KOPT-K1 (cell line): Measurements from ENCODE around the gene CBFA2T3.
A peak's percentile ranks its signal among the peaks of the same experiment; 100 is the strongest.

ENCODE experiments used
- H3K27ac ChIP-seq: fragments of 200-600 bp; sonication (generic); 2 replicates; pipeline ENCODE4 v1.5.1; 2016; ENCODE audit warnings: antibody characterized with exemption, mild to moderate bottlenecking, low read depth, low read length; ENCODE audit not compliant: poor library complexity, severe bottlenecking
- H3K36me3 ChIP-seq: fragments of 200-600 bp; sonication (generic); 2 replicates; pipeline ENCODE4 v1.5.1; 2017; ENCODE audit warnings: antibody characterized with exemption, mild to moderate bottlenecking, low read length, moderate library complexity; ENCODE audit not compliant: insufficient read depth
- H3K9me3 ChIP-seq: fragments of 200-600 bp; sonication (generic); 2 replicates; pipeline ENCODE4 v1.5.1; 2017; ENCODE audit warnings: antibody characterized with exemption, low read length, mild to moderate bottlenecking; ENCODE audit not compliant: insufficient read depth, poor library complexity, severe bottlenecking

The CBFA2T3 gene

GRCh38 chr16:88868974-88869672 lies 107.9 kb downstream of the CBFA2T3 start:
- no peaks in the 10 kb centered on the region for H3K9me3 ChIP-seq
- peaks cover 2% of the 10 kb centered on the region; the same call in 1 of the 2 replicates for H3K36me3 ChIP-seq
- H3K27ac ChIP-seq: no peak overlapping the region

- H3K9me3 ChIP-seq: no peaks in the 10 kb centered on the region
- no peaks in the 10 kb centered on the region for H3K36me3 ChIP-seq
- H3K27ac ChIP-seq: no peak overlapping the region
Measured at GRCh38 chr16:88867581-88868246, 109.3 kb downstream of the CBFA2T3 start.

- Histone ChIP-seq H3K27ac (no peak within 1 kb of the TSS), H3K9me3 (no peaks in the 10 kb centered on the region), H3K36me3 (peaks cover 2% of the 10 kb centered on the region; the same call in 1 of the 2 replicates)
Measured at GRCh38 chr16:88866151-88866920, 110.7 kb downstream of the CBFA2T3 start, which contains the start of gene PABPN1L. PABPN1L (minus strand) TSS chr16:88866660; CDS start chr16:88866606, 54 bp downstream.

- H3K9me3 ChIP-seq: no peaks in the 10 kb centered on the region
- peaks cover 8% of the 10 kb centered on the region for H3K36me3 ChIP-seq
- H3K27ac ChIP-seq: no peak overlapping the region
Measured at GRCh38 chr16:88865742-88866141, 111.3 kb downstream of the CBFA2T3 start.

- no peak overlapping the region for H3K27ac ChIP-seq
- no peaks in the 10 kb centered on the region for H3K9me3 ChIP-seq
- peaks cover 13% of the 10 kb centered on the region for H3K36me3 ChIP-seq
Measured at GRCh38 chr16:88865310-88865709, 111.7 kb downstream of the CBFA2T3 start.

- Histone ChIP-seq H3K27ac (no peak overlapping the region), H3K36me3 (peaks cover 21% of the 10 kb centered on the region)
Measured at GRCh38 chr16:88864521-88864920, 112.5 kb downstream of the CBFA2T3 start.

GRCh38 chr16:88864099-88864498 lies 112.9 kb downstream of the CBFA2T3 start:
- H3K27ac ChIP-seq: no peak overlapping the region
- no peaks in the 10 kb centered on the region for H3K9me3 ChIP-seq
- H3K36me3 ChIP-seq: peaks cover 25% of the 10 kb centered on the region

More at GRCh38 chr16:88864521-88864920, 112.5 kb downstream of the CBFA2T3 start:
- H3K9me3 ChIP-seq: no peaks in the 10 kb centered on the region

GRCh38 chr16:88863426-88863825 lies 113.6 kb downstream of the CBFA2T3 start:
- no peak overlapping the region for H3K27ac ChIP-seq
- no peaks in the 10 kb centered on the region for H3K9me3 ChIP-seq
- peaks cover 30% of the 10 kb centered on the region for H3K36me3 ChIP-seq

- peaks cover 30% of the 10 kb centered on the region for H3K36me3 ChIP-seq
Measured at GRCh38 chr16:88862968-88863367, 114.0 kb downstream of the CBFA2T3 start.

GRCh38 chr16:88861359-88861758 lies 115.6 kb downstream of the CBFA2T3 start:
- H3K27ac ChIP-seq: no peak overlapping the region
- H3K9me3 ChIP-seq: no peaks in the 10 kb centered on the region
- peaks cover 30% of the 10 kb centered on the region for H3K36me3 ChIP-seq

More at GRCh38 chr16:88862968-88863367, 114.0 kb downstream of the CBFA2T3 start:
- H3K9me3 ChIP-seq: no peaks in the 10 kb centered on the region
- H3K27ac ChIP-seq: no peak overlapping the region

GRCh38 chr16:88859381-88860091 lies 117.5 kb downstream of the CBFA2T3 start:
- H3K27ac ChIP-seq: no peak overlapping the region
- peaks cover 30% of the 10 kb centered on the region for H3K36me3 ChIP-seq
- H3K9me3 ChIP-seq: no peaks in the 10 kb centered on the region

GRCh38 chr16:88857728-88858339 lies 119.2 kb downstream of the CBFA2T3 start:
- H3K9me3 ChIP-seq: no peaks in the 10 kb centered on the region
- H3K27ac ChIP-seq: peak overlapping the region; percentile 62
- H3K36me3 ChIP-seq: peaks cover 30% of the 10 kb centered on the region

- peaks cover 30% of the 10 kb centered on the region for H3K36me3 ChIP-seq
- H3K9me3 ChIP-seq: no peaks in the 10 kb centered on the region
- peak within 1 kb of the TSS; percentile 62 for H3K27ac ChIP-seq
Measured at GRCh38 chr16:88856828-88857727, 119.9 kb downstream of the CBFA2T3 start, which contains the start of the genes GALNS and TRAPPC2L. GALNS (minus strand) TSS chr16:88856947; CDS start chr16:88856877, 70 bp downstream. TRAPPC2L (plus strand) TSS chr16:88857127; CDS start chr16:88857151, 24 bp downstream.
